Activated naive CD8-positive, alpha-beta T cell (primary cell): Measurements from ENCODE around the gene GJB2.

Source experiments
- H3K27ac Mint-ChIP-seq: one replicate; pipeline ENCODE4 v1.8.0; 2021; ENCODE audit warnings: mixed read lengths
- H3K27me3 Mint-ChIP-seq: one replicate; pipeline ENCODE4 v1.8.0; 2021; ENCODE audit warnings: mixed read lengths
- H3K36me3 Mint-ChIP-seq: one replicate; pipeline ENCODE4 v1.8.0; 2021; ENCODE audit warnings: mixed read lengths
- H3K4me1 Mint-ChIP-seq: one replicate; pipeline ENCODE4 v1.8.0; 2021; ENCODE audit warnings: low read depth, mixed read lengths
- H3K4me3 Mint-ChIP-seq: one replicate; pipeline ENCODE4 v1.8.0; 2021; ENCODE audit warnings: mild to moderate bottlenecking, mixed read lengths
- H3K9me3 Mint-ChIP-seq: one replicate; pipeline ENCODE4 v1.8.0; 2021; ENCODE audit warnings: low read depth, mixed read lengths

Gene GJB2

GRCh38 chr13:20206065-20206697 lies 13.4 kb upstream of the GJB2 start:
- no peak overlapping the region for H3K4me3 Mint-ChIP-seq
- no peak overlapping the region for H3K27ac Mint-ChIP-seq
- H3K4me1 Mint-ChIP-seq, result peaks cover 1% of the 10 kb centered on the region
- peaks cover 6% of the 10 kb centered on the region for H3K27me3 Mint-ChIP-seq
- H3K9me3 Mint-ChIP-seq, result peaks cover 5% of the 10 kb centered on the region
- H3K36me3 Mint-ChIP-seq, result peaks cover 4% of the 10 kb centered on the region

- no peak overlapping the region for H3K27ac Mint-ChIP-seq
- H3K4me1 Mint-ChIP-seq, result peaks cover 13% of the 10 kb centered on the region
- H3K27me3 Mint-ChIP-seq, result peaks cover 25% of the 10 kb centered on the region
- H3K9me3 Mint-ChIP-seq, result peaks cover 5% of the 10 kb centered on the region
- H3K36me3 Mint-ChIP-seq, result peaks cover 6% of the 10 kb centered on the region
- H3K4me3 Mint-ChIP-seq, result no peak overlapping the region
Measured at GRCh38 chr13:20198781-20199180, 6.0 kb upstream of the GJB2 start.

- H3K36me3 Mint-ChIP-seq, result peaks cover 4% of the 10 kb centered on the region
- peaks cover 3% of the 10 kb centered on the region for H3K9me3 Mint-ChIP-seq
- H3K27ac Mint-ChIP-seq, result no peak overlapping the region
- H3K4me1 Mint-ChIP-seq, result peaks cover 17% of the 10 kb centered on the region
- peaks cover 24% of the 10 kb centered on the region for H3K27me3 Mint-ChIP-seq
- no peak overlapping the region for H3K4me3 Mint-ChIP-seq
Measured at GRCh38 chr13:20197361-20197834, 4.7 kb upstream of the GJB2 start.

GRCh38 chr13:20195801-20196200 lies 3.1 kb upstream of the GJB2 start:
- Mint-ChIP-seq H3K36me3 (peaks cover 2% of the 10 kb centered on the region), H3K4me1 (peaks cover 20% of the 10 kb centered on the region), H3K27me3 (peaks cover 24% of the 10 kb centered on the region), H3K27ac (no peak overlapping the region), H3K4me3 (no peak overlapping the region), H3K9me3 (no peaks in the 10 kb centered on the region)

- H3K27me3 Mint-ChIP-seq, result peaks cover 24% of the 10 kb centered on the region
- H3K4me3 Mint-ChIP-seq, result peak overlapping the region; percentile 85
- H3K27ac Mint-ChIP-seq, result peak overlapping the region; percentile 24
- H3K9me3 Mint-ChIP-seq, result no peaks in the 10 kb centered on the region
- H3K36me3 Mint-ChIP-seq, result no peaks in the 10 kb centered on the region
- H3K4me1 Mint-ChIP-seq, result peaks cover 26% of the 10 kb centered on the region
Measured at GRCh38 chr13:20193907-20194631, 1.3 kb upstream of the GJB2 start.

- Mint-ChIP-seq H3K27me3 (peaks cover 24% of the 10 kb centered on the region), H3K4me1 (peaks cover 26% of the 10 kb centered on the region), H3K27ac (no peak overlapping the region), H3K4me3 (peak overlapping the region; percentile 85), H3K36me3 (no peaks in the 10 kb centered on the region), H3K9me3 (no peaks in the 10 kb centered on the region)
Measured at GRCh38 chr13:20193162-20193906, 596 bp upstream of the GJB2 start.

GRCh38 chr13:20192158-20192835 lies 441 bp downstream of the GJB2 start:
- H3K4me3 Mint-ChIP-seq, result peak overlapping the region; percentile 63
- peaks cover 24% of the 10 kb centered on the region for H3K27me3 Mint-ChIP-seq
- no peak overlapping the region for H3K27ac Mint-ChIP-seq
- H3K9me3 Mint-ChIP-seq, result no peaks in the 10 kb centered on the region
- H3K4me1 Mint-ChIP-seq, result peaks cover 26% of the 10 kb centered on the region
- no peaks in the 10 kb centered on the region for H3K36me3 Mint-ChIP-seq

- Mint-ChIP-seq H3K27me3 (peaks cover 20% of the 10 kb centered on the region), H3K36me3 (no peaks in the 10 kb centered on the region), H3K4me3 (peak overlapping the region; percentile 63), H3K9me3 (no peaks in the 10 kb centered on the region), H3K4me1 (peaks cover 26% of the 10 kb centered on the region), H3K27ac (no peak overlapping the region)
Measured at GRCh38 chr13:20191311-20192157, 1.2 kb downstream of the GJB2 start.

GRCh38 chr13:20190481-20191310 lies 2.0 kb downstream of the GJB2 start:
- no peak overlapping the region for H3K27ac Mint-ChIP-seq
- peak overlapping the region; percentile 63 for H3K4me3 Mint-ChIP-seq
- no peaks in the 10 kb centered on the region for H3K9me3 Mint-ChIP-seq
- peaks cover 26% of the 10 kb centered on the region for H3K4me1 Mint-ChIP-seq
- H3K27me3 Mint-ChIP-seq, result peaks cover 16% of the 10 kb centered on the region
- no peaks in the 10 kb centered on the region for H3K36me3 Mint-ChIP-seq

GRCh38 chr13:20190076-20190475 lies 2.7 kb downstream of the GJB2 start:
- Mint-ChIP-seq H3K9me3 (no peaks in the 10 kb centered on the region), H3K27ac (no peak overlapping the region), H3K36me3 (no peaks in the 10 kb centered on the region), H3K4me1 (peaks cover 26% of the 10 kb centered on the region), H3K27me3 (peaks cover 12% of the 10 kb centered on the region), H3K4me3 (no peak overlapping the region)

- Mint-ChIP-seq H3K4me3 (no peak overlapping the region), H3K27me3 (peaks cover 2% of the 10 kb centered on the region), H3K27ac (no peak overlapping the region), H3K9me3 (no peaks in the 10 kb centered on the region), H3K4me1 (peaks cover 15% of the 10 kb centered on the region), H3K36me3 (no peaks in the 10 kb centered on the region)
Measured at GRCh38 chr13:20188667-20189553, 3.8 kb downstream of the GJB2 start.

- Mint-ChIP-seq H3K27me3 (peaks cover 2% of the 10 kb centered on the region), H3K36me3 (no peaks in the 10 kb centered on the region), H3K9me3 (no peaks in the 10 kb centered on the region), H3K27ac (no peak overlapping the region), H3K4me1 (peaks cover 9% of the 10 kb centered on the region), H3K4me3 (no peak overlapping the region)
Measured at GRCh38 chr13:20186771-20187170, 6.0 kb downstream of the GJB2 start.
